H9 (cell line): ENCODE results near the gene BRD8. TPM values are rescaled to one million over a fixed set of nuclear protein-coding genes. Genes with fewer than 3 reads are reported as not detected.

Experiments used
- DNase-seq: peaks from one replicate; pipeline ENCODE4 v3.0.0-alpha.2; 2017
- H2AFZ ChIP-seq: one replicate; pipeline ENCODE4 v1.6.1; 2013; ENCODE audit warnings: mild to moderate bottlenecking, low read length, control low read depth, moderate library complexity
- H2AK5ac ChIP-seq: 2 replicates; pipeline ENCODE4 v1.6.1; 2013; ENCODE audit warnings: low read length, control low read depth, mixed read lengths; ENCODE audit not compliant: insufficient read length
- H2BK120ac ChIP-seq: one replicate; pipeline ENCODE4 v1.6.1; 2013; ENCODE audit warnings: low read depth, mild to moderate bottlenecking, low read length, control low read depth, inconsistent platforms; ENCODE audit not compliant: poor library complexity, severe bottlenecking
- H2BK12ac ChIP-seq: 2 replicates; pipeline ENCODE4 v1.6.1; 2013; ENCODE audit warnings: low read length, control low read depth, mixed read lengths, low read depth; ENCODE audit not compliant: insufficient read length
- H2BK15ac ChIP-seq: 2 replicates; pipeline ENCODE4 v1.6.1; 2013; ENCODE audit warnings: low read depth, low read length, control low read depth
- H2BK20ac ChIP-seq: one replicate; pipeline ENCODE4 v1.6.1; 2013; ENCODE audit warnings: low read depth, mild to moderate bottlenecking, low read length, control low read depth, inconsistent platforms; ENCODE audit not compliant: poor library complexity, severe bottlenecking
- H2BK5ac ChIP-seq: 2 replicates; pipeline ENCODE4 v1.6.1; 2013; ENCODE audit warnings: low read length, control low read depth, mixed read lengths; ENCODE audit not compliant: insufficient read length
- H3K14ac ChIP-seq: 2 replicates; pipeline ENCODE4 v1.6.1; 2013; ENCODE audit warnings: low read length, control low read depth; ENCODE audit not compliant: insufficient read depth
- H3K18ac ChIP-seq: 2 replicates; pipeline ENCODE4 v1.6.1; 2013; ENCODE audit warnings: low read depth, mild to moderate bottlenecking, mixed read lengths, low read length, control low read depth; ENCODE audit not compliant: insufficient read length
- H3K23ac ChIP-seq: 2 replicates; pipeline ENCODE4 v1.6.1; 2013; ENCODE audit warnings: low read length, control low read depth, mixed read lengths, low read depth; ENCODE audit not compliant: insufficient read length
- H3K23me2 ChIP-seq: 2 replicates; pipeline ENCODE4 v1.6.1; 2013; ENCODE audit warnings: low read depth, mild to moderate bottlenecking, mixed read lengths, low read length, control low read depth; ENCODE audit not compliant: insufficient read length, poor library complexity, severe bottlenecking
- H3K27ac ChIP-seq: 2 replicates; pipeline ENCODE4 v1.5.1; 2013; ENCODE audit warnings: low read length, control low read depth, mixed read lengths, low read depth; ENCODE audit not compliant: insufficient read length
- H3K27me3 ChIP-seq: 2 replicates; pipeline ENCODE4 v1.6.1; 2013; ENCODE audit warnings: low read length, control low read depth, inconsistent platforms; ENCODE audit not compliant: insufficient read depth
- H3K4ac ChIP-seq: 2 replicates; pipeline ENCODE4 v1.6.1; 2013; ENCODE audit warnings: low read depth, mild to moderate bottlenecking, control low read depth, inconsistent platforms, low read length, moderate library complexity
- H3K4me1 ChIP-seq: 2 replicates; pipeline ENCODE4 v1.6.1; 2013; ENCODE audit warnings: low read length, control low read depth, inconsistent platforms; ENCODE audit not compliant: insufficient read depth
- H3K4me2 ChIP-seq: 2 replicates; pipeline ENCODE4 v1.6.1; 2013; ENCODE audit warnings: low read length, control low read depth, mixed read lengths; ENCODE audit not compliant: insufficient read length, insufficient read depth
- H3K56ac ChIP-seq: 2 replicates; pipeline ENCODE4 v1.6.1; 2013; ENCODE audit warnings: low read depth, mild to moderate bottlenecking, mixed read lengths, low read length, control low read depth; ENCODE audit not compliant: insufficient read length
- H3K79me1 ChIP-seq: 2 replicates; pipeline ENCODE4 v1.6.1; 2013; ENCODE audit warnings: low read depth, mild to moderate bottlenecking, moderate library complexity, low read length, control low read depth, inconsistent platforms; ENCODE audit not compliant: insufficient read depth, poor library complexity, severe bottlenecking
- H3K79me2 ChIP-seq: 2 replicates; pipeline ENCODE4 v1.6.1; 2013; ENCODE audit warnings: low read length, control low read depth, inconsistent platforms; ENCODE audit not compliant: insufficient read depth
- H3K9ac ChIP-seq: 2 replicates; pipeline ENCODE4 v1.6.1; 2013; ENCODE audit warnings: low read length, control low read depth, mixed read lengths; ENCODE audit not compliant: insufficient read length; ENCODE audit errors: extremely low read depth
- H3K9me3 ChIP-seq: one replicate; pipeline ENCODE4 v1.6.1; 2013; ENCODE audit warnings: low read depth, low read length, inconsistent platforms; ENCODE audit not compliant: control insufficient read depth
- H3T11ph ChIP-seq: one replicate; pipeline ENCODE4 v1.6.1; 2013; ENCODE audit warnings: mild to moderate bottlenecking, low read length, control low read depth, inconsistent platforms
- H4K20me1 ChIP-seq: one replicate; pipeline ENCODE4 v1.6.1; 2013; ENCODE audit not compliant: control insufficient read depth, insufficient read length, insufficient read depth
- H4K5ac ChIP-seq: 2 replicates; pipeline ENCODE4 v1.6.1; 2013; ENCODE audit warnings: low read depth, mild to moderate bottlenecking, mixed read lengths, low read length, control low read depth; ENCODE audit not compliant: insufficient read length
- H4K8ac ChIP-seq: replicated peaks from 2 replicates; pipeline ENCODE4 v1.6.1; 2013; ENCODE audit warnings: low read length, control low read depth, mixed read lengths, low read depth; ENCODE audit not compliant: insufficient read length
- H4K91ac ChIP-seq: 2 replicates; pipeline ENCODE4 v1.6.1; 2013; ENCODE audit warnings: low read depth, mild to moderate bottlenecking, moderate library complexity, mixed read lengths, low read length, control low read depth; ENCODE audit not compliant: insufficient read length
- H3K27ac Mint-ChIP-seq, 3 experiments: 2 replicates in 2 of 3; 3 replicates in 1 of 3; pipeline ENCODE4 v1.8.0; 2020 to 2021; ENCODE audit warnings: mixed read lengths in 3 of 3, mild to moderate bottlenecking in 1 of 3, moderate library complexity in 1 of 3
- H3K27me3 Mint-ChIP-seq: 2 replicates; pipeline ENCODE4 v1.8.0; 2021; ENCODE audit warnings: low read depth, mild to moderate bottlenecking, moderate library complexity, mixed read lengths
- H3K36me3 Mint-ChIP-seq, 3 experiments: 2 replicates in 2 of 3; 3 replicates in 1 of 3; pipeline ENCODE4 v1.8.0; 2020 to 2021; ENCODE audit warnings: low read depth in 3 of 3, mixed read lengths in 3 of 3; ENCODE audit not compliant: insufficient read depth in 1 of 3
- H3K4me1 Mint-ChIP-seq, 2 experiments: 2 replicates each; pipeline ENCODE4 v1.8.0; 2020; ENCODE audit warnings: mixed read lengths in 2 of 2
- H3K4me3 Mint-ChIP-seq, 2 experiments: 2 replicates in 1 of 2; 3 replicates in 1 of 2; pipeline ENCODE4 v1.8.0; 2020 to 2021; ENCODE audit warnings: mild to moderate bottlenecking in 2 of 2, mixed read lengths in 2 of 2, moderate library complexity in 1 of 2
- H3K9me3 Mint-ChIP-seq, 2 experiments: 2 replicates in 1 of 2; 3 replicates in 1 of 2; pipeline ENCODE4 v1.8.0; 2020; ENCODE audit warnings: mild to moderate bottlenecking in 2 of 2, mixed read lengths in 2 of 2, moderate library complexity in 1 of 2
- total RNA-seq: library from RNA; stranded (reverse); gene quantifications from 2 replicates; pipeline ENCODE4 v1.2.1, GENCODE V29; 2021
- TF ChIP-seq, protein P1 (sequence below): fragments of 200-600 bp; sonication (generic); conservative IDR thresholded peaks from 3 replicates; pipeline ENCODE4 v1.8.0; 2021; ENCODE audit warnings: antibody characterized with exemption, mild to moderate bottlenecking

BRD8 gene
- total RNA-seq, 1 experiment from 2014 or later = 67.9 TPM

DNA sequence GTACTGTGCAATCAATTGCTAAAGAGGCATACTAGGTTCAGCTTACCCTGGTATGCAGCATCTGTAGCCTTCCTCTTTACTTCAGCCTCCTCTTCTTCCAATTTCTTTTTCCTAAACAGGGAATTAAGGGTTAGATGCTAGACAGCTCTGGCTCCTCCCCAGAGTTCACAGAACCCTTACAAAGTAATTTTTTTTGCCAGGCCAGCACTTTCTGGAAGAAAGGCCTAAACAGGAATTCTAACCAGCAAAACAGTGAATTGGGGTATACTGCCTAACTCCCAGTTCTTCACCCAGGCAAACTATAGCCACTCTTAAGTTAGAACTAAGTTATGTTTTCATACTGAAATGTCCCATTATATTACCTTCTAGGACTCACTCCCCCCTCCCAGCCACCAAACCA, 8.1 kb downstream of the BRD8 start:
- no peaks in the 10 kb centered on the region for H3K9me3 Mint-ChIP-seq
- Histone ChIP-seq H3K27ac (no peak overlapping the region), H3K23ac (no peak overlapping the region), H3K18ac (no peak overlapping the region), H4K8ac (no peak overlapping the region), H3K4me2 (no peak overlapping the region), H2AK5ac (no peak overlapping the region), H3K79me2 (no peaks in the 10 kb centered on the region), H4K5ac (no peak overlapping the region), H4K91ac (no peak overlapping the region), H3K9ac (no peak overlapping the region), H3K56ac (no peak overlapping the region), H3T11ph (no peak overlapping the region), H3K4ac (no peak overlapping the region), H2BK5ac (no peak overlapping the region), H2BK15ac (no peak overlapping the region), H2AFZ (no peak overlapping the region), H3K79me1 (no peaks in the 10 kb centered on the region), H3K23me2 (no peaks in the 10 kb centered on the region), H2BK120ac (no peak overlapping the region), H2BK12ac (no peak overlapping the region), H3K27me3 (no peaks in the 10 kb centered on the region), H3K4me1 (no peaks in the 10 kb centered on the region), H3K9me3 (no peaks in the 10 kb centered on the region), H2BK20ac (no peak overlapping the region), H4K20me1 (no peaks in the 10 kb centered on the region), H3K14ac (no peak overlapping the region)
- no peaks in the 10 kb centered on the region for H3K27me3 Mint-ChIP-seq
- H3K4me1 Mint-ChIP-seq = no peaks in the 10 kb centered on the region
- DNase-seq = no peak
- H3K36me3 Mint-ChIP-seq = peaks cover 42 to 96% (median 90%) of the 10 kb centered on the region in 3 experiments
- TF ChIP-seq, protein P1, sequence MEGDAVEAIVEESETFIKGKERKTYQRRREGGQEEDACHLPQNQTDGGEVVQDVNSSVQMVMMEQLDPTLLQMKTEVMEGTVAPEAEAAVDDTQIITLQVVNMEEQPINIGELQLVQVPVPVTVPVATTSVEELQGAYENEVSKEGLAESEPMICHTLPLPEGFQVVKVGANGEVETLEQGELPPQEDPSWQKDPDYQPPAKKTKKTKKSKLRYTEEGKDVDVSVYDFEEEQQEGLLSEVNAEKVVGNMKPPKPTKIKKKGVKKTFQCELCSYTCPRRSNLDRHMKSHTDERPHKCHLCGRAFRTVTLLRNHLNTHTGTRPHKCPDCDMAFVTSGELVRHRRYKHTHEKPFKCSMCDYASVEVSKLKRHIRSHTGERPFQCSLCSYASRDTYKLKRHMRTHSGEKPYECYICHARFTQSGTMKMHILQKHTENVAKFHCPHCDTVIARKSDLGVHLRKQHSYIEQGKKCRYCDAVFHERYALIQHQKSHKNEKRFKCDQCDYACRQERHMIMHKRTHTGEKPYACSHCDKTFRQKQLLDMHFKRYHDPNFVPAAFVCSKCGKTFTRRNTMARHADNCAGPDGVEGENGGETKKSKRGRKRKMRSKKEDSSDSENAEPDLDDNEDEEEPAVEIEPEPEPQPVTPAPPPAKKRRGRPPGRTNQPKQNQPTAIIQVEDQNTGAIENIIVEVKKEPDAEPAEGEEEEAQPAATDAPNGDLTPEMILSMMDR = no peak
- no peak overlapping the region for H3K27ac Mint-ChIP-seq
- H3K4me3 Mint-ChIP-seq = no peak overlapping the region
